Stimulated activated CD8-positive, alpha-beta memory T cell treated with anti-CD3 and anti-CD28 coated beads, Interleukin-4, amount 100 ng/mL, for 24 hours (primary cell): ENCODE measurements around the gene SMYD3.
"Not testable (repeated sequence)": the region's sequence is repeated elsewhere in the genome, so short reads cannot be mapped to it uniquely, and the experiment has no call there.

Source experiments
- DNase-seq: peaks from one replicate; pipeline ENCODE4 v3.0.0-alpha.2; 2020; ENCODE audit warnings: low read depth

SMYD3 gene

GRCh38 chr1:245953876-245954660 lies 553.0 kb downstream of the SMYD3 start:
- DNase-seq: no peak

DNA sequence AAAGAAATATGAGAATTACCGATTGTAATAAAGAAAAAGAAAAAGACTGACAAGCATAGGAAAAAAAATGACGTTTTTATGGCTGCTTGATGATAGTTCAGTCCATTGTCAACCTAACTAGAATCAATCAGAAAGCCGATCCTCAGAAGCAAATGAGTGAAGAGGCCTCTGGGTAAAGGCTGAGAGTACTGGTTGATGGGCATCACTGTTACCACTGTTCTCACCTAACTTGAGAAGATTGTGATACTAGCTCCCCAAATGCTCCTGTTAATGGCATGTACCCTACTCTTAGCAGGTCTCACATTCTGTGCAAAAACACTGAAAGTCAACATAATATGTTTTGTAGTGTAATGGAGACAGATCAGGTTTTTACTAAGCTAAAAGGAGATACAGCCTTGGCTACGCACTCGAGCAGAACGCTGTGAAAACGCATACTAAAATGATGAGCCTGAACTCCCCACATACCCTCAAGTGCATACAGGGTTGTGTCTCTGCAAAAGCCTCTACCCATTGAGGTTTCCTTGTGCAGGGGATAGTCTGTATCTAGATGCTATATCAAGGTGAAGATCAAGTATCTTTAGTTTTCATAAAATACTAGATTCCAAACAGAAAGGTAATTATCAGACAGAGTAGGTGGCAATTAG lies 554.6 kb downstream of the SMYD3 start:
- no peak for DNase-seq

GRCh38 chr1:245948786-245949185 lies 558.3 kb downstream of the SMYD3 start:
- no peak for DNase-seq

DNA sequence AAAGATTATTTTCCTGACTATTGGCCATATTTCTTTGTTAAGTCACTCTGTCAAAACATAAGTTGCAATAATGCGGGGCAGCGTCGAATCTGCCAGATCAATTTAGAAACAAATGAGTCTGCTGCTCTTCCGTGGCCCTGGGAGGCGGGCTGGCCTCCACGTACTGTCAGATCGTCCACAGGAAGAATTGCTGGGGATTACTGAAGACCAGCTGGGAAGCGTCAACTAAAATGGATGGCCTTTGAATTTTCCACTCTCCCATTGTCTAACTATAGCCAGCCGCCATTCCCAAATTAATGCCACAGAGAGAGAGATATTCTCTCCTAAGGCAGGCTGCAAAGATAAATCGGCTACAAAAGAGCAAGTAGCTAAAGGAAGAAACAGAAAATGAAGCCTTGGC lies 560.2 kb downstream of the SMYD3 start:
- no peak for DNase-seq

DNA sequence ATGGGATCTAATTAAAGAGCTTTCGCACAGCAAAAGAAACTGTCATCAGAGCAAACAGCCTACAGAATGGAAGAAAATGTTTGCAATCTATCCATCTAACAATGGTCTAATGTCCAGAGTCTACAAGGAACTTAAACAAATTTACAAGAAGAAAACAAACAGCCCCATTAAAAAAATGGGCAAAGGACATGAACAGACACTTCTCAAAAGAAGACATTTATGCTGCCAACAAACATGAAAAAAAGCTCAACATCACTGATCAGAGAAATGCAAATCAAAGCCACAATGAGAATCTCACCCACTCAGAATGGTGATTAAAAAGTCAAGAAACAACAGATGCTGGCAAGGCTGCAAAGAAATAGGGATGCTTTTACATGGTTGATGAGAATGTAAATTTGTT lies 561.9 kb downstream of the SMYD3 start:
- not testable (repeated sequence) for DNase-seq

DNA sequence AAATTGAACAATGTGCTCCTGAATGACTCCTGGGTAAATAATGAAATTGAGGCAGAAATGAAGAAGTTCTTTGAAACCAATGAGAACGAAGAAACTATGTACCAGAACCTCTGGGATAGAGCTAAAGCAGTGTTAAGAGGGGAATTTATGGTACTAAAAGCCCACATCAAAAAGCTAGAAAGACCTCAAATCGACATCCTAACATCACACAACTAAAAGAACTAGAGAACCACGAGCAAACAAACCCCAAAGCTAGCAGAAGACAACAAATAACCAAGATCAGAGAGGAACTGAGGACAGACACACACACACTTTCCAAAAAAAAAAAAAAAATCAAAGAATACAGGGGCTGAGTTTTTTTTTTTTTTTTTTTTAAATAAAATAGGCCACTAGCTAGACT lies 564.2 kb downstream of the SMYD3 start:
- no peak for DNase-seq

DNA sequence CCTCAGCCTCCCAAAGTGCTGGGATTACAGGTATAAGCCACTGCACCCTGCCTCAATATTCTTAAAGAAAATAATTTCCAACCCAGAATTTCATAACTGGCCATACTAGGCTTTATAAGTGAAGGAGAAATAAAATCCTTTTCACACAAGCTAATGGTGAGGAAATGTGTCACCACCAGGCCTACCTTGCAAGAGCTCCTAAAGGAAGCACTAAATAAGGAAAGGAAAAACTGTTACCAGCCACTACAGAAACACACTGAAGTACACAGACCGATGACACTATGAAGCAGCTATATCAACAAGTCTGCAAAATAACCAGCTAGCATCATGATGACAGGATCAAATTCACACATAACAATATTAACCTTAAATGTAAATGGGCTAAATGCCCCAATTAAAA lies 565.3 kb downstream of the SMYD3 start:
- not testable (repeated sequence) for DNase-seq

DNA sequence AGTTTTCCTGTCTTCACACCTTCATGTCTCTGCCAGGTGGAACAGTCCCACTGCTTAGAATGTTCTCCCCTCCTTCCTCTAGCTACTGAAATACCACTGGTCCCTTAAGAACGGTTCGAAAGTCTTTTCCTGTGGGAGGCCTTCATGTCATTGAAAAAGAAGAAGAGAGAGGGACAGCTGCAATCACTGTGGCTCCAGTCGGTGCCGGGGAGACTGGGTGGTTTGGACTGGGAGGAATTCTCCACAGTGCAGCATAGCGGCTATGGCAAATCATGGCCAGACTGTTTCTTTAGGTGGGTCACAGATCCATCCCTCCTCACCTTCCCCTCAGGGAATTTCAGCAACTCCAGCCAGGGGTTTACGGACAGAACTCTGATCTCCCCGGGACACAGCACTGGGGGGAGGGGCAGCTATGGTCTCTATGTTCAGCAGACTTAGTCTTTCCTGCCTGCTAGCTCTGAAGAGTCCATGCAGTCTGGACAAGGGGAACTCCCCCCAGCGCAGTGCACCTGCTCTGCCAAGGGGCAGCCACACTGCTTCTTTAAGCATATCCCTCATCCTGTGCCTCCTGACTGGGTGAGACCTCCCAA lies 567.2 kb downstream of the SMYD3 start:
- DNase-seq: no peak

DNA sequence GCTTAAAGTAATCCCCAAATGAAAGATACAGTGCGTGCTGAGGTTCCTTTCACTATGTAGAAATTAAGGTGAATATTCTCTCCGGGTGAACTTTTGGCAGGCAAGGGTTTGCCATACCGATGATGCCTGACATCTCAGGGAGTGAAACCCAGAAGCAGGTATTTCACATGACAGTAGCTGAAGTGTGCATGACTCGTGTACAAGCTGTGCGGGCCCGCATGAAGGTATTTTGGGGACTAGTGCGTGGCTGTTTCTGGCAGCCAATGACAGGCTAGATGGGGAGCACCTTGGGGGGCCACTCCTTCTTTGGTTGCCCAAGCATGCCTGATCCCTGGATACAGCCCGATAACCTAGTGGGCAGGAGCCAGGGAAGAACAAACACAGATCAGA lies 569.0 kb downstream of the SMYD3 start:
- DNase-seq: no peak

DNA sequence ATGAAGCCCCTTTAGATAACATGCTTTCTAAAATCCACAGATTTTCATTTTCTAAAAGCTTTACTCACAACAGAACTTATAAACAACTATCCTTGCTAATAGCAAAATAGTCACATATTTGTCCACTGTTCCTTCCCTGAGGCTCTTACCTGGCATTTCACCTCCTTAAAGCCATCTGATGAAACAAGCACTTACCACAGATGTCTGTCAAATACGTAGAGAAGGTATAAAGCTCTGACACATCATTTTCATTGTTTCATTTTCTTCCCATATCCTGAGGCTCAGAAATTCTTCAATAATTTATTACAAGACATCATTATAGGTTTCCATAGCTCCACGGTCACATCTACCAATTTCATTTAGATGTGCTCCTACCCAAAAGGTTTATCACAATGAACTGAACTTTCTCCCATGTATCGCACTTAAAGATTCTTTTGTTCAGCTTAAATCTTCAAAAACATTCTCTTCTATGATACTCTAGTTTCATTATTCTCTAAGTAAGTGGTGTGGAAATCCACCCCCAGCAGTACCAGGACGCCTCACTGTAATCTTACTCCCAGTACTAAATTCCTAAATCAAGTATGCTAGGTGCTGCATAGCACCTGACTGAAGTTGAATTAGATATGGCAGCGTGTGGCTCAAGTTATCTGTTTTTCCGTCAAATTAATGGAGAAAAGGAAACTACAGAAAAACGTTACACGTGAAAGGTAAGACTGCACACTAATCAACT lies 569.6 kb downstream of the SMYD3 start:
- DNase-seq: no peak

DNA sequence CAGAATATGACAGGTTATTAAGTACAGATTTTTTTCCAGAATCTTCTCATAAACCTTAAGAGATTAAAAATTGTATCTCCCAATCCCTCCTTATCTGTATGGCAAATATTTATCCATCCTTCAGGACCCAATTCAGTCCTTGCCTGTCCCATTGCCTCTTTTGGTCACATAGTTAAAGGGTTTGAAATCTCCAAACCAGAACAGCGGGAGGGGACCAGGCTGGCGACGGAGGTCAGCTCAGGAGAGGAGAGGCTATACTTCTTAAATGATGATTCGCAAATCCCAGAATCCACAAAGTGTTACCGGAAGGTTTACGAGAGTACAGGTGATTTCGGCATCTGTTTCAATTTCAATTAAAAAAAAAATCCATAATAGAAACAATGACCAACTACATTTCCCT lies 572.7 kb downstream of the SMYD3 start:
- no peak for DNase-seq

DNA sequence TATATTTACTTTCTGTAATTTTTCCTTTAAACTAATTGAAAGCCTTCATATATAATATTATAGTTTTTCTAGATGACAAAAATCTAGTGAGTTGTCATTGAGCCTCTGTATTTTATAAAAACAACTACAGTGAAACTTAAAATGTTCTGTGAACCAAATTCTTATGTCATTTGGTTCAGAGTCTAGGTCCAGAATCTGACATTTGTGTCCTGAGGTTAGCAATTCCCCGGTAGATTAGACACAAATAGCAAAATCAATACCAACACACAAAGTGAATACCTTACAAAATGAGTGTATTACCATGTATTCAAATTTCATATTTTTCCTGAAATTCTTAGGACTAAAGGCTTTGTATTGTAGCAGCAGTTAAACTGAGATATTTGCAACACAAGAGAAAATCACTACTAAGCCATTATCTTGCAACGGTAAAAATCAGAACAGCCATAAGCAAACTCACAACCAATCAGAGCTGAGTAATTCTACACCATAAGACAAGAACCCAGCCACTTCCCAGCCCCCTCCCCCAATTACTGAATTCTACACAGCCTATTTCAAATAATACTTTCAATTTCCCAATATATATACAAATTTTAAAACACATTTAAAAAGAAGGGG lies 573.5 kb downstream of the SMYD3 start:
- DNase-seq: no peak

GRCh38 chr1:245932302-245932972 lies 574.6 kb downstream of the SMYD3 start:
- DNase-seq: no peak

GRCh38 chr1:245931450-245931849 lies 575.6 kb downstream of the SMYD3 start:
- no peak for DNase-seq

DNA sequence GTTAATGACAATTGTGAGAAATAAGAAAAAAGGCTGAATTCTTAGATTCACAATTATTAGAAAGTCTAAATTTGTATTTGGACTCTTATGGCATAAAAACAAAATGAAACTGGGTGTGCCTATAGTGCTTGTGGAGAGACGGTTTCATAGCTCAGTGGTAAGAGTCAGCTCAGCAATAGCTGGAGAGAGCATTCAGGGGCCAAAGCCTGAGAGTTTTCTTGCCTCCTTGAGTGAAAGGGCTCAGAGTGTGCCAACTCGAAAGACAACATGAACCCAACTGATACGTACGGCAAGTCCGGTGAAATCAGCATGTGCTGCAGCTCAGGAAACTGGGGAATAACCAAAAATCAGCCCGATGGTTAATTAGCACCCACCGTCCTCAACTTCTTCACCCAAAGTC lies 577.9 kb downstream of the SMYD3 start:
- no peak for DNase-seq

- DNase-seq: no peak
Measured at GRCh38 chr1:245926888-245927287, 580.2 kb downstream of the SMYD3 start.

- no peak for DNase-seq
Measured at GRCh38 chr1:245923215-245923614, 583.9 kb downstream of the SMYD3 start.

DNA sequence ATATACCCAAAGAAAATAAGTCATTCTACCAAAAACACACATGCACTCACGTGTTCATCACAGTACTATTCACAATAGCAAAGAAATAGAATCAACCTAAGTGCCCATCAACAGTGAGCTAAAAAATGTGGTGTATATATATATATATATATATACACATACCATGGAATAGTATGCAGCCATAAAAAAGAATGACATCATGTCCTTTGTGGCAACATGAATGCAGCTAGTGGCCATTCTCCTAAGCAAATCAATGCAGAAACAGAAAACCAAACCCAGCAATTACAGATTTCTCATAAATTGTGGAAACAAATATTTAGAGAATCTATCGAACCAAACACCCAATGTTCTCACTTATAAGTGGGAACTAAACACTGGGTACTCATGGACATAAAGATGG lies 585.7 kb downstream of the SMYD3 start:
- DNase-seq: no peak

DNA sequence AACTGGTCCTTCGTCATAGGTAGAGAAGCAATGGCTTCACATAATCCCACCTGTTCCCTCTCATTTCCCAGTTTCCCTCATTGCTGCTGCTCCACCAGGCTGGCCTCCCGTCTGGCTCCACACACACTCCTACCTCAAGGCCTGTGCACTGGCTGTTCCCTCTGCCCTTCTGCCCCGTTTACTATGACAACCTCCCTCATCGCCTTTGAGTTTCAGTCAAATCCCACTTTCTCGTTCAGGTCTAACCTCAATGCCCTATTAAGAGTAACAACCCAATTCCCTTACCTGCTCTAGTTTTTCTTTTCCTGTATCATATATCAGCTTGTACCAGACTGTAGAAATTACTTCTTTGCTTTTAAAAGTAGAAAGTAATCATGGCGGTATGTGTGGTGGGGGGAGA lies 589.7 kb downstream of the SMYD3 start:
- DNase-seq: no peak

DNA sequence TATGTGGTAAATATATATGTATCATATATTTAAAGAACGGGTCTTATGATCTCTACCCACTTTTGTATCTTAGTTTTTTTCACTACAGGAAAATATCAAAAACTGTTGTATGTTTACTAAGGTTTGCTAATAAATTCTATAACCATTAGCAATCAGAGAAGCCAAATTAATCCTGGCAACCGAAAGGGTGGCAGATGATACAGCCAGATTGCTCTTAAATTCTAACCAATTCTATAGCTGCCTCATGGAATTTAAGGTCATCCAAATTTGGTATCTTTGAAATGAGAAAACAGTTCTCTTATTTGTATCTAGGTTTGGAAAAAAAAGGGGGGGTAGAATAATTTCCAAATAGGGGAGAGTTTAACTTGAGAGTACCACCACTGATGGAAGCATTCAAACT lies 591.2 kb downstream of the SMYD3 start:
- no peak for DNase-seq

DNA sequence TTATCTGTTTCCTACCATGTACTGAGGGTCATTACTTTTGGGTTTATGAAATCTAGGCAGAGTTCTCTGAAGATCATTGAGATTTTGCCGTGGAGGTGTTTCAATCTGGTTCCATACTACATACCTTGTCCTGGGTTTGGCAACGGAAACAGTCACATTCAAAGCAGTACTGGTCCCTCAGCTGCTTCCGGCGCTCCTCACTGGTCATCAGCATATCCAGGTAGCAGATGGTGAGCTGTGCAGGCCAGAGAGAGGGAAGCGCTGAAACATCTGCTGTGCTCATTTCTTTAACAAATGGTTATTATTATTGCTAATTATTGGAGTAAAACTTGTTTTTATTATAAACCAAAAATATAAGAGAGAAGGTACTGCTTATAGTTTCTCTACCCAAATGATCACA lies 591.7 kb downstream of the SMYD3 start:
- no peak for DNase-seq

GRCh38 chr1:245908543-245908942 lies 598.5 kb downstream of the SMYD3 start:
- DNase-seq: no peak
